GM12878 (cell line): ENCODE data around the gene IPMK. TPM values are rescaled to one million over a fixed set of nuclear protein-coding genes. Genes with fewer than 3 reads are reported as not detected.

Experiments used
- ATAC-seq: fragments of 200-7000 bp; cut with Tn5 transposase; 3 replicates; pipeline ENCODE4 v1.9.1; 2020; ENCODE audit warnings: mild to moderate bottlenecking, moderate library complexity
- BruUV-seq: library from RNA; stranded (reverse); fragments of 400-500 nt; replicated peaks from 2 replicates; lab custom pipeline; 2021; lab: Mats Ljungman, UMichigan
- CTCF ChIA-PET: fragments of 300-600 bp; sonication (Branson Sonifier 250); formaldehyde crosslinking; extraction: SDS; loops from one replicate; lab custom pipeline; 2021; ENCODE audit warnings: inconsistent platforms; lab: Yijun Ruan, JAX
- POLR2A ChIA-PET: fragments of 350-600 bp; formaldehyde crosslinking; extraction: SDS; loops from one replicate; lab custom pipeline; 2021; ENCODE audit warnings: inconsistent platforms; lab: Charles Lee
- RAD21 ChIA-PET: fragments of 300-600 bp; sonication (Branson Sonifier 250); formaldehyde crosslinking; loops from one replicate; lab custom pipeline; 2023; ENCODE audit warnings: antibody characterized with exemption; ENCODE audit not compliant: unreplicated experiment; lab: Charles Lee
- SMC1A ChIA-PET: fragments of 300-600 bp; sonication (Branson Sonifier 250); formaldehyde crosslinking; loops from one replicate; lab custom pipeline; 2023; ENCODE audit not compliant: unreplicated experiment, uncharacterized antibody; lab: Charles Lee
- DNase-seq: peaks from one replicate; pipeline ENCODE4 v3.0.0-alpha.2; 2011; ENCODE audit warnings: low read depth, low spot score
- FAIRE-seq: peaks from 3 replicates; lab custom pipeline; 2011; peaks lifted over from hg19 to GRCh38; lab: Jason Lieb, UNC
- H2AFZ ChIP-seq: 2 replicates; pipeline ENCODE4 v1.6.0; 2011; ENCODE audit warnings: low read depth, low read length, control low read depth; ENCODE audit not compliant: control insufficient read depth
- H3K27ac ChIP-seq: 2 replicates; pipeline ENCODE4 v1.5.1; 2011; ENCODE audit warnings: control low read depth; ENCODE audit not compliant: control insufficient read depth, insufficient read depth
- H3K27me3 ChIP-seq, 2 experiments: replicated peaks in 1 of 2; 2 replicates each; pipeline versions ENCODE4 v1.6.0 to v1.6.1; 2011; ENCODE audit warnings: low read length in 1 of 2; ENCODE audit not compliant: control insufficient read depth in 2 of 2, insufficient read depth in 2 of 2
- H3K36me3 ChIP-seq, 2 experiments: 2 replicates each; pipeline ENCODE4 v1.5.1; 2011; ENCODE audit warnings: low read length in 1 of 2; ENCODE audit not compliant: control insufficient read depth in 2 of 2, insufficient read depth in 2 of 2
- H3K4me1 ChIP-seq: 2 replicates; pipeline ENCODE4 v1.6.1; 2011; ENCODE audit warnings: mild to moderate bottlenecking, low read length, moderate library complexity, mixed read lengths; ENCODE audit not compliant: control insufficient read depth, insufficient read depth
- H3K4me2 ChIP-seq: 2 replicates; pipeline ENCODE4 v1.6.0; 2011; ENCODE audit warnings: control low read depth; ENCODE audit not compliant: control insufficient read depth, insufficient read depth
- H3K4me3 ChIP-seq: fragments of 200-600 bp; sonication (generic); 2 replicates; pipeline ENCODE4 v1.5.1; 2016
- H3K79me2 ChIP-seq: 2 replicates; pipeline ENCODE4 v1.6.0; 2011; ENCODE audit warnings: low read length; ENCODE audit not compliant: control insufficient read depth, insufficient read depth
- H3K9ac ChIP-seq: 2 replicates; pipeline ENCODE4 v1.8.0; 2011; ENCODE audit warnings: low read length, control low read depth, mixed read lengths; ENCODE audit not compliant: control insufficient read depth, insufficient read depth
- H3K9me3 ChIP-seq: replicated peaks from 3 replicates; pipeline ENCODE4 v1.5.1; 2011; ENCODE audit warnings: mild to moderate bottlenecking, low read length; ENCODE audit not compliant: control insufficient read depth, insufficient read depth
- H4K20me1 ChIP-seq: 2 replicates; pipeline ENCODE4 v1.6.0; 2011; ENCODE audit not compliant: control insufficient read depth, insufficient read depth
- CTCF ChIP-seq, 3 experiments: IDR thresholded peaks in 2 of 3; conservative IDR thresholded peaks in 1 of 3; 2 replicates each; pipeline ENCODE4 v1.5.1; 2011; ENCODE audit warnings: low read depth in 3 of 3, low read length in 3 of 3, mild to moderate bottlenecking in 3 of 3, control low read depth in 2 of 3, moderate library complexity in 2 of 3, inconsistent platforms in 1 of 3, mixed read lengths in 1 of 3; ENCODE audit not compliant: control insufficient read depth in 2 of 3, insufficient read depth in 1 of 3; ENCODE audit errors: extremely low read depth in 1 of 3
- DPF2 ChIP-seq: fragments of 450-650 bp; IDR thresholded peaks from 2 replicates; pipeline ENCODE4 v1.6.1; 2017; ENCODE audit warnings: mild to moderate bottlenecking
- ESRRA ChIP-seq: IDR thresholded peaks from 2 replicates; pipeline ENCODE4 v1.6.1; 2012; ENCODE audit warnings: mild to moderate bottlenecking, low read length, improper control_type of control experiment
- GATAD2B ChIP-seq: fragments of 450-650 bp; conservative IDR thresholded peaks from 2 replicates; pipeline ENCODE4 v1.6.1; 2017; ENCODE audit warnings: low read depth, mild to moderate bottlenecking, moderate library complexity
- IKZF1 ChIP-seq: fragments of 450-650 bp; conservative IDR thresholded peaks from 2 replicates; pipeline ENCODE4 v1.6.1; 2017; ENCODE audit warnings: antibody characterized with exemption, mild to moderate bottlenecking
- IKZF2 ChIP-seq, 2 experiments: fragments of 450-650 bp; IDR thresholded peaks; 2 replicates each; pipeline ENCODE4 v1.6.1; 2017; ENCODE audit warnings: mild to moderate bottlenecking in 2 of 2, moderate library complexity in 2 of 2
- IRF4 ChIP-seq: IDR thresholded peaks from 2 replicates; pipeline ENCODE4 v1.6.1; 2011; ENCODE audit warnings: low read depth, low read length
- KAT2A ChIP-seq: conservative IDR thresholded peaks from 2 replicates; pipeline ENCODE4 v1.6.1; 2011; ENCODE audit warnings: low read depth, low read length; ENCODE audit not compliant: control insufficient read depth
- MAX ChIP-seq: IDR thresholded peaks from 2 replicates; pipeline ENCODE4 v1.6.1; 2012; ENCODE audit warnings: low read depth, low read length, improper control_type of control experiment
- NR2C1 ChIP-seq: fragments of 450-650 bp; IDR thresholded peaks from 2 replicates; pipeline ENCODE4 v1.6.1; 2017; ENCODE audit warnings: antibody characterized with exemption, mild to moderate bottlenecking, moderate library complexity
- NRF1 ChIP-seq: conservative IDR thresholded peaks from 2 replicates; pipeline ENCODE4 v1.6.1; 2011; ENCODE audit warnings: mild to moderate bottlenecking, low read depth, low read length, improper control_type of control experiment
- PAX5 ChIP-seq: IDR thresholded peaks from 2 replicates; pipeline ENCODE4 v1.6.1; 2011; ENCODE audit warnings: low read depth, low read length, borderline replicate concordance
- PML ChIP-seq: IDR thresholded peaks from 2 replicates; pipeline ENCODE4 v1.6.1; 2012; ENCODE audit warnings: low read length, inconsistent platforms
- PRDM15 ChIP-seq: fragments of 450-650 bp; formaldehyde crosslinking; IDR thresholded peaks from 2 replicates; pipeline ENCODE4 v1.4.0; 2020; ENCODE audit warnings: mild to moderate bottlenecking, moderate library complexity
- RAD21 ChIP-seq: IDR thresholded peaks from 2 replicates; pipeline ENCODE4 v1.6.1; 2011; ENCODE audit warnings: mild to moderate bottlenecking, low read depth, low read length, moderate library complexity; ENCODE audit not compliant: insufficient read depth
- RCOR1 ChIP-seq: conservative IDR thresholded peaks from 2 replicates; pipeline ENCODE4 v1.6.1; 2012; ENCODE audit warnings: low read depth, low read length, improper control_type of control experiment
- SMC3 ChIP-seq: IDR thresholded peaks from 2 replicates; pipeline ENCODE4 v1.6.1; 2011; ENCODE audit warnings: low read length, improper control_type of control experiment, borderline replicate concordance
- TCF12 ChIP-seq: IDR thresholded peaks from 2 replicates; pipeline ENCODE4 v1.6.1; 2011; ENCODE audit warnings: low read depth, mild to moderate bottlenecking, low read length
- TCF7 ChIP-seq: IDR thresholded peaks from 2 replicates; pipeline ENCODE4 v1.6.1; 2014; ENCODE audit warnings: antibody characterized with exemption, borderline replicate concordance
- WGBS: methylation state at CpG from one replicate; pipeline ENCODE4 v1.1.6; 2016; ENCODE audit warnings: low lambda C conversion rate; ENCODE audit not compliant: insufficient replicate concordance, insufficient coverage; ENCODE audit errors: missing lambda C conversion rate; 5-methylcytosine and 5-hydroxymethylcytosine counted together
- in situ Hi-C: fragments of 300-500 bp; cut with MboI; formaldehyde crosslinking; loops from 9 replicates; pipeline ENCODE4 v1.14.3; 2018; ENCODE audit warnings: mixed read lengths
- intact Hi-C: fragments of 100-400 bp; cut with micrococcal nuclease; formaldehyde crosslinking; loops from one replicate; pipeline ENCODE4 v1.14.2; 2022; ENCODE audit not compliant: unreplicated experiment
- polyA plus RNA-seq, 11 experiments: library from polyadenylated mRNA; depleted of rRNA in 4 of 11; unstranded in 6 of 11; stranded (reverse) in 5 of 11; fragments of >200 nt; fragmentation: Nextera tagmentation in 4 of 11; fragmentation: Illumina TruSeq in 1 of 11; extraction: Ambion mirVana in 4 of 11; extraction: Trizol in 1 of 11; gene quantifications; 1 replicate in 1 of 11; 2 replicates in 10 of 11; pipeline versions ENCODE4 v1.2.1 to v1.2.3, GENCODE V29; 2011 to 2016; ENCODE audit warnings: inconsistent platforms in 2 of 11, missing spikeins in 2 of 11, low read depth in 1 of 11
- total RNA-seq, 4 experiments: library from RNA; depleted of rRNA in 3 of 4; stranded (reverse); fragments of >200 nt in 3 of 4; fragmentation: Illumina TruSeq in 1 of 4; extraction: Trizol in 1 of 4; gene quantifications; 2 replicates each; pipeline versions ENCODE4 v1.2.1 to v1.2.3, GENCODE V29; 2013 to 2021

Gene IPMK
- total and polyA plus RNA-seq, 10 of the 15 experiments (the other 5 are each of a cell fraction or from before 2014, with no cell fraction given) = 0.84 to 7.5 (median 3.6) TPM

GRCh38 chr10:58278962-58279307 is 11.2 kb upstream of the IPMK start:
- POLR2A ChIA-PET = no interaction called here
- H3K4me2 ChIP-seq = no peak overlapping the region
- H3K27ac ChIP-seq = no peak overlapping the region
- DNase-seq = no peak
- H3K4me1 ChIP-seq = peaks cover 13% of the 10 kb centered on the region
- SMC1A ChIA-PET = no interaction called here
- H3K9ac ChIP-seq = no peak overlapping the region
- WGBS = 100% methylated on average over 1 of the region's 1 CpG
- no peaks in the 10 kb centered on the region for H4K20me1 ChIP-seq
- no peaks in the 10 kb centered on the region for H3K27me3 ChIP-seq
- no peak overlapping the region for H2AFZ ChIP-seq
- H3K4me3 ChIP-seq = no peak overlapping the region
- in situ Hi-C loops = no loop called here
- peaks cover 3% of the 10 kb centered on the region; the same call in 1 of the 2 replicates for H3K79me2 ChIP-seq
- no peaks in the 10 kb centered on the region; a peak in 1 of 4 replicates for H3K36me3 ChIP-seq
- no peak for FAIRE-seq
- no peak for ATAC-seq
- no TSS peak for BruUV-seq
- CTCF ChIA-PET = interaction anchor here (7.7 kb wide), 1 partner anchor 12 kb away, joined by 59 read pairs; no protein-coding TSS in a partner anchor
- no peaks in the 10 kb centered on the region for H3K9me3 ChIP-seq
- intact Hi-C loops = no loop called here
- RAD21 ChIA-PET = no interaction called here
- TF ChIP-seq SMC3 (no peak), IKZF2 (IDR thresholded peaks at IDR 0.05) (no peak), IRF4 (no peak), NRF1 (no peak), TCF12 (no peak), KAT2A (no peak), TCF7 (no peak), IKZF1 (no peak), RAD21 (no peak), DPF2 (no peak), NR2C1 (no peak), GATAD2B (no peak), PML (no peak), ESRRA (no peak), MAX (no peak), CTCF (IDR thresholded peaks at IDR 0.05 in 2 of 3, conservative IDR thresholded peaks at IDR 0.05 in 1 of 3; ENCODE audit: control insufficient read depth in 2 of 3, extremely low read depth in 1 of 3, insufficient read depth in 1 of 3, low read depth in 3 of 3, low read length in 3 of 3) (no peak), PAX5 (no peak), RCOR1 (no peak), PRDM15 (CRISPR knock-in tag) (no peak)
